SK-N-SH treated with all-trans-retinoic acid at 6 μM for 48 hours (cell line): ENCODE results near the gene MVB12B.

Experiments
- ARNTL ChIP-seq: fragments of 450-650 bp; formaldehyde crosslinking; IDR thresholded peaks from 2 replicates; pipeline ENCODE4 v1.5.0; 2020; ENCODE audit warnings: low read depth, mild to moderate bottlenecking, moderate library complexity, borderline replicate concordance
- RARB ChIP-seq: fragments of 250-450 bp; sonication (Bioruptor Pico); IDR thresholded peaks from 2 replicates; pipeline ENCODE4 v1.8.0; 2021; ENCODE audit warnings: mild to moderate bottlenecking, moderate library complexity
- ZC3H10 ChIP-seq: fragments of 250-450 bp; sonication (Bioruptor Pico); IDR thresholded peaks from 2 replicates; pipeline ENCODE4 v1.5.1; 2021; ENCODE audit warnings: mild to moderate bottlenecking, moderate library complexity
- ZFP3 ChIP-seq: fragments of 250-450 bp; sonication (Bioruptor Pico); IDR thresholded peaks from 2 replicates; pipeline ENCODE4 v1.5.0; 2020; ENCODE audit warnings: mild to moderate bottlenecking, moderate library complexity
- ZNF565 ChIP-seq: fragments of 450-650 bp; formaldehyde crosslinking; conservative IDR thresholded peaks from 2 replicates; pipeline ENCODE4 v1.5.0; 2020; ENCODE audit warnings: low read depth, mild to moderate bottlenecking, moderate library complexity
- ZNF70 ChIP-seq: fragments of 450-650 bp; formaldehyde crosslinking; IDR thresholded peaks from 2 replicates; pipeline ENCODE4 v1.5.0; 2020; ENCODE audit warnings: mild to moderate bottlenecking, moderate library complexity
- TF ChIP-seq, protein P1 (sequence below): fragments of 250-450 bp; sonication (Bioruptor Pico); IDR thresholded peaks from 2 replicates; pipeline ENCODE4 v1.8.0; 2021; ENCODE audit warnings: low read depth, mild to moderate bottlenecking, moderate library complexity, borderline replicate concordance
- TF ChIP-seq, protein P2 (sequence below): fragments of 250-450 bp; sonication (Bioruptor Pico); IDR thresholded peaks from 2 replicates; pipeline ENCODE4 v1.8.0; 2020; ENCODE audit warnings: mild to moderate bottlenecking, moderate library complexity, borderline replicate concordance
- TF ChIP-seq, protein P3 (sequence below): fragments of 250-450 bp; sonication (Bioruptor Pico); IDR thresholded peaks from 2 replicates; pipeline ENCODE4 v1.5.1; 2020; ENCODE audit warnings: low read depth, mild to moderate bottlenecking, moderate library complexity

DNA sequence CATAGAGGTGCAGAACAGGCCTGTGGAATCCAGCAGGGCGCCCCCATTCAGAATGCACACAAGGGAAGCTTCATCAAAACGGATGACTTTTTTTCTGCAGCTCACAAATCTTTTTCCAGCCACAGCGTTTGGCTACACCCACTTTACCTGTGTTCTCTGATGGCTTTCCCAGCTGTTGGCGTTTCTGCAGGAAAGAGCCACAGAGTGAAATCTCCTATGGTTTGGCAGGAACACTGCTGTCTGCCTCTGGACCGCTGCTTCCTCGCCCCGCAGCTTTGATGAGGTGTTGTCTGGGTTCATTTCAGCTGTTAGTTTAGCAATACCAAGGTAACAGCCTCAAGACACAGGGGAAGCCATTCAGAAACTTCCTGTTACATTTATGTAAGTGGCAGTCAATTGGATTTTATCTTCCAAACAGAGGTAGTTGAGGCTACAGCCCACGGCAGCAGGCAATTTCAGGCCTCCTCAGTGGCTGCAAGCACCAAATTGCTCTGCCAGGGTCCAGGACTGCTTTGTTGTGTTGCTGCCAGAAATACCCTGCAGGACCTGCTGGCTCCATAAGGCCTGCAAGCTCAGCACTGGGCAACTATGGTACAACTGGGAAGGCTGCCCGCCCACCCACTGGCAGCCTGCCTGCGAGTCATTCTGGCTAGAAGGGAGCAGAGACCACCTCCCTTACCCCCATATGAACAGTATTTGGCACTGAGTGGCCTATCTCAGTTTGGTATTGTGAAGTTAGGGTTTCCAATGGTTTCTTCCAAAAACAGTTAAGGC, 96.7 kb downstream of the MVB12B start:
- TF ChIP-seq ZNF565 (CRISPR knock-in tag) (no peak), ARNTL (CRISPR knock-in tag) (no peak), RARB (CRISPR knock-in tag) (no peak), ZC3H10 (no peak), ZNF70 (CRISPR knock-in tag) (no peak), ZFP3 (no peak)
- TF ChIP-seq, protein P1, sequence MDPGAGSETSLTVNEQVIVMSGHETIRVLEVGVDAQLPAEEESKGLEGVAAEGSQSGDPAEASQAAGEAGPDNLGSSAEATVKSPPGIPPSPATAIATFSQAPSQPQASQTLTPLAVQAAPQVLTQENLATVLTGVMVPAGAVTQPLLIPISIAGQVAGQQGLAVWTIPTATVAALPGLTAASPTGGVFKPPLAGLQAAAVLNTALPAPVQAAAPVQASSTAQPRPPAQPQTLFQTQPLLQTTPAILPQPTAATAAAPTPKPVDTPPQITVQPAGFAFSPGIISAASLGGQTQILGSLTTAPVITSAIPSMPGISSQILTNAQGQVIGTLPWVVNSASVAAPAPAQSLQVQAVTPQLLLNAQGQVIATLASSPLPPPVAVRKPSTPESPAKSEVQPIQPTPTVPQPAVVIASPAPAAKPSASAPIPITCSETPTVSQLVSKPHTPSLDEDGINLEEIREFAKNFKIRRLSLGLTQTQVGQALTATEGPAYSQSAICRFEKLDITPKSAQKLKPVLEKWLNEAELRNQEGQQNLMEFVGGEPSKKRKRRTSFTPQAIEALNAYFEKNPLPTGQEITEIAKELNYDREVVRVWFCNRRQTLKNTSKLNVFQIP: no peak
- TF ChIP-seq, protein P2, sequence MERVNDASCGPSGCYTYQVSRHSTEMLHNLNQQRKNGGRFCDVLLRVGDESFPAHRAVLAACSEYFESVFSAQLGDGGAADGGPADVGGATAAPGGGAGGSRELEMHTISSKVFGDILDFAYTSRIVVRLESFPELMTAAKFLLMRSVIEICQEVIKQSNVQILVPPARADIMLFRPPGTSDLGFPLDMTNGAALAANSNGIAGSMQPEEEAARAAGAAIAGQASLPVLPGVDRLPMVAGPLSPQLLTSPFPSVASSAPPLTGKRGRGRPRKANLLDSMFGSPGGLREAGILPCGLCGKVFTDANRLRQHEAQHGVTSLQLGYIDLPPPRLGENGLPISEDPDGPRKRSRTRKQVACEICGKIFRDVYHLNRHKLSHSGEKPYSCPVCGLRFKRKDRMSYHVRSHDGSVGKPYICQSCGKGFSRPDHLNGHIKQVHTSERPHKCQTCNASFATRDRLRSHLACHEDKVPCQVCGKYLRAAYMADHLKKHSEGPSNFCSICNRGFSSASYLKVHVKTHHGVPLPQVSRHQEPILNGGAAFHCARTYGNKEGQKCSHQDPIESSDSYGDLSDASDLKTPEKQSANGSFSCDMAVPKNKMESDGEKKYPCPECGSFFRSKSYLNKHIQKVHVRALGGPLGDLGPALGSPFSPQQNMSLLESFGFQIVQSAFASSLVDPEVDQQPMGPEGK (CRISPR knock-in tag): no peak
- TF ChIP-seq, protein P3, sequence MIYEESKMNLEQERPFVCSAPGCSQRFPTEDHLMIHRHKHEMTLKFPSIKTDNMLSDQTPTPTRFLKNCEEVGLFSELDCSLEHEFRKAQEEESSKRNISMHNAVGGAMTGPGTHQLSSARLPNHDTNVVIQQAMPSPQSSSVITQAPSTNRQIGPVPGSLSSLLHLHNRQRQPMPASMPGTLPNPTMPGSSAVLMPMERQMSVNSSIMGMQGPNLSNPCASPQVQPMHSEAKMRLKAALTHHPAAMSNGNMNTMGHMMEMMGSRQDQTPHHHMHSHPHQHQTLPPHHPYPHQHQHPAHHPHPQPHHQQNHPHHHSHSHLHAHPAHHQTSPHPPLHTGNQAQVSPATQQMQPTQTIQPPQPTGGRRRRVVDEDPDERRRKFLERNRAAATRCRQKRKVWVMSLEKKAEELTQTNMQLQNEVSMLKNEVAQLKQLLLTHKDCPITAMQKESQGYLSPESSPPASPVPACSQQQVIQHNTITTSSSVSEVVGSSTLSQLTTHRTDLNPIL (CRISPR knock-in tag): no peak
